ENCODE data around the gene PKP3. TPM values are rescaled to one million over a fixed set of nuclear protein-coding genes. Genes with fewer than 3 reads are reported as not detected.

Gene PKP3
- total and polyA plus RNA-seq, 9 of the 15 experiments (the other 6 are each of a cell fraction or from before 2014, with no cell fraction given), result 0.11 to 110 (median 30.7) TPM

DNA sequence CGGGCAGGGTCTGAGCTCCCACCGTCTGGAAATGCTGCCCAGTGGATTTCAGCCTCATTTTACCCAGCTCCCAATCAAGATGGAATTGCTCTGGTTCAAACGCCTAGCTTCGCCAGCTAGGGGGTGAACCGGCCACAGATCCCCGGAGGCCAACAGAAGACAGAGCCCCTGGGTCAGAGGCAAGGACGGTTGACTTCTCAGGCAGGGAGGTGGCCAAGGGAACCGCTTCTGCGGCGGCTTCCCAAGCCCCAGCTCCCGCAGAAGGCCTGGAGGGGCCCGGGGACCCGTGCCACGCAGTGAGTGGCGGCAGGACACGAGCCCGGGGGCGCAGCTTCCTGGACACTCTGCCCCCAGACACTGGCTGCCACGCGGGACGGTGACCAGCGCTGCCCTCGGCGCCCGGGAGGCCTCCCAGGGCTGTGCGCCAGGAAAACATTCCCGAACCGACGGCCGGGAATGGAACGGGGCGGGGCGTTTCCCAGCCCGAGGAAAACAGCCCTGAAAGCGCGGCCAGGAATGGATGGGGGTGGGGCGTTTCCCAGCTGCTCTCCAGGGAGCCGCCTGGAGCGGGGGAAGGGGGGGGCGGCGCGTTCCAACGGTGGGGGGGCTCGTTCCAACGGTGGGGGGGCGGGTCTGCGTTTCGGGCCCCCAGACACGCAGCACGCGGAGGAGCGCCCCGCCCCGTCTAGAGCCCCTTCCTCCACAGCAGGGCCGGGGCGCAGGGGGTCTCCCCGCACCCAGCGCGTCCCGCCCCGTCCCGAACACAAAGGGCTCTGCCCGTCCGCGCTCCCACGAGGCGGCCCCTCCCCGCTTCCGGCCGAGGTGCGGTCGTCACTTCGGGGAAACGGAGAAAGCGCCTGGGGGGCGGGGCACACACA is 38.2 kb upstream of the PKP3 start (continued):
- no peak; the same call in 1 of the 2 replicates for TF ChIP-seq MED1 (CRISPR knock-in tag; IDR thresholded peaks at IDR 0.05; ENCODE audit: borderline replicate concordance)
- TF ChIP-seq KDM4B (IDR thresholded peaks at IDR 0.05; ENCODE audit: borderline replicate concordance in 2 of 2, low read depth in 1 of 2), result peak in 1 of 2 experiments; percentile 76; a peak in 1 of 4 replicates
- TF ChIP-seq, protein P1, sequence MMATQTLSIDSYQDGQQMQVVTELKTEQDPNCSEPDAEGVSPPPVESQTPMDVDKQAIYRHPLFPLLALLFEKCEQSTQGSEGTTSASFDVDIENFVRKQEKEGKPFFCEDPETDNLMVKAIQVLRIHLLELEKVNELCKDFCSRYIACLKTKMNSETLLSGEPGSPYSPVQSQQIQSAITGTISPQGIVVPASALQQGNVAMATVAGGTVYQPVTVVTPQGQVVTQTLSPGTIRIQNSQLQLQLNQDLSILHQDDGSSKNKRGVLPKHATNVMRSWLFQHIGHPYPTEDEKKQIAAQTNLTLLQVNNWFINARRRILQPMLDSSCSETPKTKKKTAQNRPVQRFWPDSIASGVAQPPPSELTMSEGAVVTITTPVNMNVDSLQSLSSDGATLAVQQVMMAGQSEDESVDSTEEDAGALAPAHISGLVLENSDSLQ (IDR thresholded peaks at IDR 0.05), result no peak
- TF ChIP-seq, protein P2, sequence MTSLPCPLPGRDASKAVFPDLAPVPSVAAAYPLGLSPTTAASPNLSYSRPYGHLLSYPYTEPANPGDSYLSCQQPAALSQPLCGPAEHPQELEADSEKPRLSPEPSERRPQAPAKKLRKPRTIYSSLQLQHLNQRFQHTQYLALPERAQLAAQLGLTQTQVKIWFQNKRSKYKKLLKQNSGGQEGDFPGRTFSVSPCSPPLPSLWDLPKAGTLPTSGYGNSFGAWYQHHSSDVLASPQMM (CRISPR knock-in tag; IDR thresholded peaks at IDR 0.05), result no peak
- no peak for TF ChIP-seq ATF1 (CRISPR knock-in tag; IDR thresholded peaks at IDR 0.05)
- TF ChIP-seq ATF1 (tag; IDR thresholded peaks at IDR 0.05), result peak; percentile 51
- TF ChIP-seq ZC3H4 (CRISPR knock-in tag; IDR thresholded peaks at IDR 0.05; ENCODE audit: borderline replicate concordance), result no peak; the same call in 1 of the 2 replicates
- TF ChIP-seq LCOR (CRISPR knock-in tag; IDR thresholded peaks at IDR 0.05), result no peak
- TF ChIP-seq RBM39 (optimal IDR thresholded peaks at IDR 0.05; ENCODE audit: low read depth, low read length), result no peak
- TF ChIP-seq ZNF143 (CRISPR knock-in tag; IDR thresholded peaks at IDR 0.05), result no peak
- peak; percentile 77 for TF ChIP-seq FIP1L1 (IDR thresholded peaks at IDR 0.05; ENCODE audit: low read depth, low read length, poor library complexity, severe bottlenecking)
- TF ChIP-seq, protein P3, sequence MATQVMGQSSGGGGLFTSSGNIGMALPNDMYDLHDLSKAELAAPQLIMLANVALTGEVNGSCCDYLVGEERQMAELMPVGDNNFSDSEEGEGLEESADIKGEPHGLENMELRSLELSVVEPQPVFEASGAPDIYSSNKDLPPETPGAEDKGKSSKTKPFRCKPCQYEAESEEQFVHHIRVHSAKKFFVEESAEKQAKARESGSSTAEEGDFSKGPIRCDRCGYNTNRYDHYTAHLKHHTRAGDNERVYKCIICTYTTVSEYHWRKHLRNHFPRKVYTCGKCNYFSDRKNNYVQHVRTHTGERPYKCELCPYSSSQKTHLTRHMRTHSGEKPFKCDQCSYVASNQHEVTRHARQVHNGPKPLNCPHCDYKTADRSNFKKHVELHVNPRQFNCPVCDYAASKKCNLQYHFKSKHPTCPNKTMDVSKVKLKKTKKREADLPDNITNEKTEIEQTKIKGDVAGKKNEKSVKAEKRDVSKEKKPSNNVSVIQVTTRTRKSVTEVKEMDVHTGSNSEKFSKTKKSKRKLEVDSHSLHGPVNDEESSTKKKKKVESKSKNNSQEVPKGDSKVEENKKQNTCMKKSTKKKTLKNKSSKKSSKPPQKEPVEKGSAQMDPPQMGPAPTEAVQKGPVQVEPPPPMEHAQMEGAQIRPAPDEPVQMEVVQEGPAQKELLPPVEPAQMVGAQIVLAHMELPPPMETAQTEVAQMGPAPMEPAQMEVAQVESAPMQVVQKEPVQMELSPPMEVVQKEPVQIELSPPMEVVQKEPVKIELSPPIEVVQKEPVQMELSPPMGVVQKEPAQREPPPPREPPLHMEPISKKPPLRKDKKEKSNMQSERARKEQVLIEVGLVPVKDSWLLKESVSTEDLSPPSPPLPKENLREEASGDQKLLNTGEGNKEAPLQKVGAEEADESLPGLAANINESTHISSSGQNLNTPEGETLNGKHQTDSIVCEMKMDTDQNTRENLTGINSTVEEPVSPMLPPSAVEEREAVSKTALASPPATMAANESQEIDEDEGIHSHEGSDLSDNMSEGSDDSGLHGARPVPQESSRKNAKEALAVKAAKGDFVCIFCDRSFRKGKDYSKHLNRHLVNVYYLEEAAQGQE (IDR thresholded peaks at IDR 0.05; ENCODE audit: borderline replicate concordance), result no peak
- TF ChIP-seq, protein P3 (CRISPR knock-in tag; IDR thresholded peaks at IDR 0.05; ENCODE audit: low read depth), result peak; percentile 87; the same call in 1 of the 2 replicates
- TF ChIP-seq GTF2A2 (tag; IDR thresholded peaks at IDR 0.05), result peak; percentile 84; the same call in 1 of the 2 replicates
- peak; percentile 96 for TF ChIP-seq ZNF589 (CRISPR knock-in tag; IDR thresholded peaks at IDR 0.05; ENCODE audit: low read depth)

Measured in K562 (cell line).